HCT116 (cell line): ENCODE results near the gene FGF1. TPM values are rescaled to one million over a fixed set of nuclear protein-coding genes. Genes with fewer than 3 reads are reported as not detected.

Experiments
- ATAC-seq: fragments of 200-7000 bp; cut with Tn5 transposase; 2 replicates; pipeline ENCODE4 v1.9.1; 2020; ENCODE audit warnings: mild to moderate bottlenecking, moderate library complexity
- BruUV-seq: library from RNA; stranded (reverse); fragments of 400-500 nt; replicated peaks from 2 replicates; lab custom pipeline; 2021; lab: Mats Ljungman, UMichigan
- CTCF ChIA-PET: fragments of 300-600 bp; sonication (Branson Sonifier 250); formaldehyde crosslinking; loops from one replicate; lab custom pipeline; 2021; ENCODE audit warnings: antibody characterized with exemption; lab: Charles Lee
- POLR2A ChIA-PET: fragments of 300-600, 350-600 bp; sonication (Branson Sonifier 250); formaldehyde crosslinking; loops from one replicate; lab custom pipeline; 2021; ENCODE audit warnings: antibody characterized with exemption; lab: Charles Lee
- RAD21 ChIA-PET, 2 experiments: fragments of 300-600 bp; sonication (Branson Sonifier 250); formaldehyde crosslinking; loops; one replicate each; lab custom pipeline; 2023; ENCODE audit warnings: low total read pairs in 2 of 2; ENCODE audit not compliant: uncharacterized antibody in 2 of 2, unreplicated experiment in 2 of 2, low non-redundant PET in 1 of 2; lab: Charles Lee
- DNase-seq: peaks from one replicate; pipeline ENCODE4 v3.0.0-alpha.2; 2010; ENCODE audit warnings: low read depth, low spot score
- H2AFZ ChIP-seq: fragments of 200-600 bp; shearing (Covaris generic), sonication (generic); 2 replicates; pipeline ENCODE4 v1.6.1; 2017; ENCODE audit warnings: low read depth, mixed run types, mixed read lengths, antibody characterized with exemption, low read length; ENCODE audit not compliant: poor library complexity, severe bottlenecking
- H3K27ac ChIP-seq: 2 replicates; pipeline ENCODE4 v1.5.1; 2012; ENCODE audit warnings: low read depth, low read length
- H3K27me3 ChIP-seq: fragments of 200-600 bp; sonication (generic); 2 replicates; pipeline ENCODE4 v1.6.1; 2016; ENCODE audit warnings: mixed run types, low read length, mixed read lengths; ENCODE audit not compliant: insufficient read depth
- H3K36me3 ChIP-seq, 2 experiments: fragments of 200-500 bp in 1 of 2; fragments of 200-600 bp in 1 of 2; sonication (Bioruptor generic) in 1 of 2; sonication (generic) in 1 of 2; 2 replicates each; pipeline versions ENCODE4 v1.5.1 to v1.6.1; 2014 to 2016; ENCODE audit warnings: low read length in 2 of 2, inconsistent platforms in 1 of 2, mixed read lengths in 1 of 2, mixed run types in 1 of 2; ENCODE audit not compliant: insufficient read depth in 2 of 2, control insufficient read depth in 1 of 2
- H3K4me1 ChIP-seq, 2 experiments: fragments of 200-600 bp in 1 of 2; sonication (generic) in 1 of 2; 2 replicates each; pipeline versions ENCODE4 v1.5.1 to v1.6.1; 2012 to 2017; ENCODE audit warnings: low read length in 2 of 2, inconsistent platforms in 1 of 2, mild to moderate bottlenecking in 1 of 2, mixed read lengths in 1 of 2, mixed run types in 1 of 2, moderate library complexity in 1 of 2; ENCODE audit not compliant: insufficient read depth in 2 of 2, control insufficient read depth in 1 of 2
- H3K4me2 ChIP-seq: fragments of 200-600 bp; sonication (generic); 2 replicates; pipeline ENCODE4 v1.6.1; 2017; ENCODE audit warnings: mixed run types, low read length, mixed read lengths
- H3K4me3 ChIP-seq, 2 experiments: fragments of 200-600 bp in 1 of 2; sonication (generic) in 1 of 2; replicated peaks in 1 of 2; 2 replicates each; pipeline ENCODE4 v1.5.1; 2011 to 2016; ENCODE audit warnings: low read length in 2 of 2, control low read depth in 1 of 2, low read depth in 1 of 2, mild to moderate bottlenecking in 1 of 2, mixed read lengths in 1 of 2, mixed run types in 1 of 2
- H3K79me2 ChIP-seq: fragments of 200-600 bp; sonication (generic); 2 replicates; pipeline ENCODE4 v1.6.1; 2017; ENCODE audit warnings: mild to moderate bottlenecking, mixed run types, low read length, moderate library complexity, mixed read lengths; ENCODE audit not compliant: insufficient read depth
- H3K9ac ChIP-seq: fragments of 200-600 bp; sonication (generic); 2 replicates; pipeline ENCODE4 v1.6.1; 2016; ENCODE audit warnings: low read length, mixed read lengths
- H3K9me2 ChIP-seq: fragments of 200-600 bp; sonication (generic), shearing (Covaris generic); 2 replicates; pipeline ENCODE4 v1.6.1; 2017; ENCODE audit warnings: mixed run types, mild to moderate bottlenecking, moderate library complexity; ENCODE audit not compliant: insufficient read depth
- H3K9me3 ChIP-seq, 2 experiments: fragments of 200-500 bp in 1 of 2; fragments of 200-600 bp in 1 of 2; sonication (Bioruptor generic) in 1 of 2; sonication (generic) in 1 of 2; 2 replicates each; pipeline ENCODE4 v1.6.1; 2014 to 2017; ENCODE audit warnings: low read length in 2 of 2, mixed read lengths in 2 of 2, inconsistent platforms in 1 of 2, low read depth in 1 of 2, mild to moderate bottlenecking in 1 of 2, mixed run types in 1 of 2, moderate library complexity in 1 of 2; ENCODE audit not compliant: control insufficient read depth in 1 of 2, insufficient read depth in 1 of 2
- H4K20me1 ChIP-seq: fragments of 200-600 bp; sonication (generic), shearing (Covaris generic); 2 replicates; pipeline ENCODE4 v1.6.1; 2017; ENCODE audit warnings: mixed run types, mild to moderate bottlenecking, moderate library complexity; ENCODE audit not compliant: insufficient read depth
- CBX3 ChIP-seq: IDR thresholded peaks from 2 replicates; pipeline ENCODE4 v1.6.1; 2012; ENCODE audit warnings: low read depth
- CEBPB ChIP-seq: IDR thresholded peaks from 2 replicates; pipeline ENCODE4 v1.6.1; 2012; ENCODE audit warnings: low read depth
- CTCF ChIP-seq, 3 experiments: fragments of 200-600 bp in 1 of 3; sonication (generic) in 1 of 3; IDR thresholded peaks in 2 of 3; conservative IDR thresholded peaks in 1 of 3; 2 replicates each; pipeline ENCODE4 v1.5.1; 2012 to 2017; ENCODE audit warnings: low read depth in 2 of 3, low read length in 2 of 3, antibody characterized with exemption in 1 of 3, borderline replicate concordance in 1 of 3, control low read depth in 1 of 3, mild to moderate bottlenecking in 1 of 3, mixed read lengths in 1 of 3, mixed run types in 1 of 3, moderate library complexity in 1 of 3; ENCODE audit not compliant: insufficient read depth in 1 of 3
- ELF1 ChIP-seq: IDR thresholded peaks from 2 replicates; pipeline ENCODE4 v1.6.1; 2012; ENCODE audit warnings: low read depth, borderline replicate concordance
- EZH2 ChIP-seq: fragments of 200-600 bp; sonication (generic); IDR thresholded peaks from 2 replicates; pipeline ENCODE4 v1.6.1; 2017; ENCODE audit warnings: antibody characterized with exemption, mixed run types
- EZH2phosphoT487 ChIP-seq: fragments of 200-600 bp; IDR thresholded peaks from 2 replicates; pipeline ENCODE4 v1.6.1; 2018; ENCODE audit warnings: antibody characterized with exemption, borderline replicate concordance
- FOSL1 ChIP-seq: IDR thresholded peaks from 2 replicates; pipeline ENCODE4 v1.6.1; 2012; ENCODE audit warnings: low read depth
- JUND ChIP-seq: IDR thresholded peaks from 2 replicates; pipeline ENCODE4 v1.6.1; 2012
- MAX ChIP-seq: IDR thresholded peaks from 2 replicates; pipeline ENCODE4 v1.6.1; 2012
- POLR2AphosphoS5 ChIP-seq: IDR thresholded peaks from 2 replicates; pipeline ENCODE4 v1.6.1; 2011; ENCODE audit warnings: mild to moderate bottlenecking, low read depth, low read length, moderate library complexity
- RAD21 ChIP-seq: IDR thresholded peaks from 2 replicates; pipeline ENCODE4 v1.6.1; 2012; ENCODE audit warnings: low read depth, mild to moderate bottlenecking
- REST ChIP-seq: IDR thresholded peaks from 2 replicates; pipeline ENCODE4 v1.6.1; 2012; ENCODE audit warnings: low read depth
- SIN3A ChIP-seq: IDR thresholded peaks from 2 replicates; pipeline ENCODE4 v1.6.1; 2012; ENCODE audit warnings: low read depth
- SP1 ChIP-seq: IDR thresholded peaks from 2 replicates; pipeline ENCODE4 v1.6.1; 2012; ENCODE audit warnings: low read depth
- SRF ChIP-seq: IDR thresholded peaks from 2 replicates; pipeline ENCODE4 v1.6.1; 2012; ENCODE audit warnings: low read depth
- YY1 ChIP-seq: IDR thresholded peaks from 2 replicates; pipeline ENCODE4 v1.6.1; 2011; ENCODE audit warnings: low read length, low read depth, moderate library complexity, mild to moderate bottlenecking; ENCODE audit not compliant: insufficient replicate concordance; ENCODE audit errors: extremely low read depth
- ZBTB33 ChIP-seq: IDR thresholded peaks from 2 replicates; pipeline ENCODE4 v1.6.1; 2011; ENCODE audit warnings: mild to moderate bottlenecking, low read length, moderate library complexity; ENCODE audit not compliant: insufficient replicate concordance; ENCODE audit errors: extremely low read depth
- ZFX ChIP-seq: fragments of 450-650 bp; IDR thresholded peaks from 2 replicates; pipeline ENCODE4 v1.6.1; 2017
- ZNF274 ChIP-seq: fragments of 200-500 bp; sonication (Bioruptor generic); IDR thresholded peaks from 2 replicates; pipeline ENCODE4 v1.6.1; 2014; ENCODE audit warnings: mild to moderate bottlenecking, low read depth, low read length, inconsistent platforms
- intact Hi-C: fragments of 100-400 bp; cut with micrococcal nuclease; formaldehyde crosslinking; loops from 2 replicates; pipeline ENCODE4 v1.10.0; 2022
- total RNA-seq: library from RNA; stranded (reverse); gene quantifications from one replicate; pipeline ENCODE4 v1.2.1, GENCODE V29; 2021; ENCODE audit not compliant: unreplicated experiment

FGF1 gene
- total RNA-seq, 1 experiment from 2014 or later, result not detected

GRCh38 chr5:142630927-142631539 lies 54.9 kb downstream of the FGF1 start:
- TF ChIP-seq EZH2phosphoT487 (no peak), CBX3 (no peak), SP1 (no peak), SIN3A (no peak), ZFX (no peak), ELF1 (no peak), CTCF (IDR thresholded peaks at IDR 0.05 in 2 of 3, conservative IDR thresholded peaks at IDR 0.05 in 1 of 3; ENCODE audit: borderline replicate concordance in 1 of 3, insufficient read depth in 1 of 3, low read depth in 2 of 3, low read length in 2 of 3) (no peak), RAD21 (no peak), REST (no peak), ZBTB33 (no peak), FOSL1 (no peak), ZNF274 (no peak), SRF (no peak), POLR2AphosphoS5 (no peak), JUND (no peak), EZH2 (no peak), MAX (no peak), CEBPB (no peak), YY1 (no peak)
- no TSS peak for BruUV-seq
- DNase-seq, result no peak
- no peak for ATAC-seq
- no peak overlapping the region for H3K9ac ChIP-seq
- H3K27ac ChIP-seq, result no peak overlapping the region
- H3K4me1 ChIP-seq, result no peaks in the 10 kb centered on the region
- no peak overlapping the region for H3K4me3 ChIP-seq
- H3K79me2 ChIP-seq, result no peaks in the 10 kb centered on the region
- no peak overlapping the region for H3K4me2 ChIP-seq
- no peaks in the 10 kb centered on the region for H3K9me2 ChIP-seq
- no peaks in the 10 kb centered on the region for H3K36me3 ChIP-seq
- H2AFZ ChIP-seq, result no peak overlapping the region
- intact Hi-C loops, result no loop called here
- no peaks in the 10 kb centered on the region for H3K9me3 ChIP-seq
- RAD21 ChIA-PET, result no interaction called here
- H3K27me3 ChIP-seq, result no peaks in the 10 kb centered on the region
- POLR2A ChIA-PET, result interaction anchor here (1.3 kb wide), 1 partner anchor 13 kb away, joined by 3 read pairs; no protein-coding TSS in a partner anchor
- CTCF ChIA-PET, result interaction anchor here (1.1 kb wide), 1 partner anchor 82 kb away, joined by 3 read pairs; no protein-coding TSS in a partner anchor
- no peaks in the 10 kb centered on the region for H4K20me1 ChIP-seq
